ENCODE results near the gene APRT. TPM values are rescaled to one million over a fixed set of nuclear protein-coding genes. Genes with fewer than 3 reads are reported as not detected.

APRT gene
- total RNA-seq, 2 donors from 2014 or later, result 200 to 230 TPM

GRCh38 chr16:88859381-88860091 is 47.8 kb upstream of the APRT start:
- no peak overlapping the region for H3K4me3 Mint-ChIP-seq
- peaks cover 29% of the 10 kb centered on the region for H3K36me3 ChIP-seq (ENCODE audit: control insufficient read depth, insufficient read depth, low read length)
- H3K9me3 Mint-ChIP-seq, result no peaks in the 10 kb centered on the region
- no peak overlapping the region for H3K4me3 ChIP-seq (ENCODE audit: low read length)
- no peak overlapping the region for H3K27ac Mint-ChIP-seq
- 95 to 96% methylated on average over 19 to 20 of the region's 20 CpGs for WGBS, 2 experiments (ENCODE audit: insufficient coverage in 1 of 2, insufficient read length in 1 of 2)
- no peaks in the 10 kb centered on the region for H3K9me3 ChIP-seq (ENCODE audit: control insufficient read depth, low read length)
- TF ChIP-seq CTCF (conservative IDR thresholded peaks at IDR 0.05), result no peak
- no peak overlapping the region for H3K9ac ChIP-seq (ENCODE audit: extremely low read depth, low read length, poor library complexity, severe bottlenecking)
- DNase-seq, result no peak
- H3K27me3 ChIP-seq (ENCODE audit: control insufficient read depth, insufficient read depth, low read length, poor library complexity, severe bottlenecking), result no peaks in the 10 kb centered on the region
- peaks cover 37% of the 10 kb centered on the region for H3K36me3 Mint-ChIP-seq (ENCODE audit: low read depth)
- H3K27me3 Mint-ChIP-seq (ENCODE audit: insufficient read depth), result no peaks in the 10 kb centered on the region
- peaks cover 4% of the 10 kb centered on the region for H3K4me1 Mint-ChIP-seq
- no peak overlapping the region for H3K27ac ChIP-seq (ENCODE audit: low read depth, low read length)
- H3K4me1 ChIP-seq (ENCODE audit: control insufficient read depth, insufficient read depth, low read length), result no peaks in the 10 kb centered on the region

- TF ChIP-seq CTCF (conservative IDR thresholded peaks at IDR 0.05), result peak; percentile 78
- H3K27ac Mint-ChIP-seq, result peak overlapping the region; percentile 95
- H3K4me1 ChIP-seq (ENCODE audit: control insufficient read depth, insufficient read depth, low read length), result no peaks in the 10 kb centered on the region
- WGBS, 2 experiments (ENCODE audit: insufficient coverage in 1 of 2, insufficient read length in 1 of 2), result 17 to 21% methylated on average over 5 to 12 of the region's 12 CpGs
- H3K27ac ChIP-seq (ENCODE audit: low read depth, low read length), result no peak overlapping the region
- no peaks in the 10 kb centered on the region for H3K27me3 ChIP-seq (ENCODE audit: control insufficient read depth, insufficient read depth, low read length, poor library complexity, severe bottlenecking)
- H3K4me3 Mint-ChIP-seq, result peak overlapping the region; percentile 91
- no peaks in the 10 kb centered on the region for H3K27me3 Mint-ChIP-seq (ENCODE audit: insufficient read depth)
- no peaks in the 10 kb centered on the region for H3K9me3 Mint-ChIP-seq
- peak overlapping the region; percentile 91 for H3K9ac ChIP-seq (ENCODE audit: extremely low read depth, low read length, poor library complexity, severe bottlenecking)
- H3K9me3 ChIP-seq (ENCODE audit: control insufficient read depth, low read length), result no peaks in the 10 kb centered on the region
- peak; percentile 90 for DNase-seq
- H3K4me1 Mint-ChIP-seq, result peaks cover 4% of the 10 kb centered on the region
- H3K4me3 ChIP-seq (ENCODE audit: low read length), result peak overlapping the region; percentile 92
- H3K36me3 Mint-ChIP-seq (ENCODE audit: low read depth), result peaks cover 40% of the 10 kb centered on the region
- H3K36me3 ChIP-seq (ENCODE audit: control insufficient read depth, insufficient read depth, low read length), result peaks cover 29% of the 10 kb centered on the region
Observed at GRCh38 chr16:88857728-88858339, 46.1 kb upstream of the APRT start.

GRCh38 chr16:88856828-88857727 is 45.4 kb upstream of the APRT start, which contains the start of the genes GALNS and TRAPPC2L:
Gene GALNS (minus strand): TSS chr16:88856947. CDS start chr16:88856877, 70 bp downstream.
Gene TRAPPC2L (plus strand): TSS chr16:88857127. CDS start chr16:88857151, 24 bp downstream.
- no peaks in the 10 kb centered on the region for H3K27me3 Mint-ChIP-seq (ENCODE audit: insufficient read depth)
- H3K27ac ChIP-seq (ENCODE audit: low read depth, low read length), result peak within 1 kb of the TSS; percentile 76

More at GRCh38 chr16:88856828-88857727, 45.4 kb upstream of the APRT start, which contains the start of the genes GALNS and TRAPPC2L:
- Mint-ChIP-seq H3K9me3 (peaks cover 1% of the 10 kb centered on the region), H3K4me1 (peaks cover 4% of the 10 kb centered on the region), H3K27ac (peak within 1 kb of the TSS; percentile 95), H3K36me3 (ENCODE audit: low read depth) (peaks cover 40% of the 10 kb centered on the region), H3K4me3 (peak within 1 kb of the TSS; percentile 91)
- peak within 1 kb of the TSS; percentile 91 for H3K9ac ChIP-seq (ENCODE audit: extremely low read depth, low read length, poor library complexity, severe bottlenecking)
- no peaks in the 10 kb centered on the region for H3K9me3 ChIP-seq (ENCODE audit: control insufficient read depth, low read length)
- TF ChIP-seq CTCF (conservative IDR thresholded peaks at IDR 0.05), result no peak
- H3K27me3 ChIP-seq (ENCODE audit: control insufficient read depth, insufficient read depth, low read length, poor library complexity, severe bottlenecking), result no peaks in the 10 kb centered on the region
- no peaks in the 10 kb centered on the region for H3K4me1 ChIP-seq (ENCODE audit: control insufficient read depth, insufficient read depth, low read length)
- H3K36me3 ChIP-seq (ENCODE audit: control insufficient read depth, insufficient read depth, low read length), result peaks cover 26% of the 10 kb centered on the region
- DNase-seq, result peak; percentile 99
- H3K4me3 ChIP-seq (ENCODE audit: low read length), result peak within 1 kb of the TSS; percentile 92
- WGBS, 2 experiments (ENCODE audit: insufficient coverage in 1 of 2, insufficient read length in 1 of 2), result 0 to 1% methylated on average over 43 to 87 of the region's 87 CpGs

Data from endodermal cell (in vitro differentiated cells).